ENCODE data around the gene FGD2.

DNA sequence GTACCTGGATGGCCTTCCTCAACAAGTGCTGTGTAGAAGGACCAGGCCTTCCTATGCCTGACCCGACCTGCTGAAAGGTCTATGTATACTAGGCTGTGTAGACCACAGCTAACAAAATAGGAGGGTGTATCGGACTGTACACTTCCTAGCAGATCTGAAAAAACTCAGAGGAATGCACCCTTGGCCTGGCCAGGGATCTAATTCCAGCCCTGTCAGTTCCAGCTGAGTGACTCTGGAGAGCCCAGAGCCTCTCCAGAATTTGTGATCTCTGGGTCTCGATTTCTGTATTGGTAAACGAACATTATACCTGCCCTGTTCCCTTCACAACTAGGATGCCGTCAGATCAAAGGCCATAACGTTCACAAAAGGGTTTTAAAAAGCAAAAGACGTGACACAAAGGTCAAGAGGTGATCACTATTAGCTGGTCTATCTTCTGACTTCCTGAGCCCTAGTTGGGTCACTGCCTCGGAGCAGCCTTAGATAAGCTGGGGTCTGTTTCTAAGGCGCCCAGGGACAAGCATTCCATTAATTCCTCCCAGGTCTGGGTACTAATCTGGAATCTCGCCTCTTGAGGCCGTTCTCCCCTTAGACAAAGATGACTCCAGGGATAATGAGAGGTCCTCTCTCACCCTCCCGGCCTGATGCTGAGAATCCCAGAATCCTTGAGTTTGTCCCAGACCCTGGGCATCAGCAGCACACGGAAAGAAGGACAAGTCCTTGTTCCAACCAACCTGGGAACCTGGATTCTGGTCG is 33.4 kb upstream of the FGD2 start:
- TF ChIP-seq, protein P1, sequence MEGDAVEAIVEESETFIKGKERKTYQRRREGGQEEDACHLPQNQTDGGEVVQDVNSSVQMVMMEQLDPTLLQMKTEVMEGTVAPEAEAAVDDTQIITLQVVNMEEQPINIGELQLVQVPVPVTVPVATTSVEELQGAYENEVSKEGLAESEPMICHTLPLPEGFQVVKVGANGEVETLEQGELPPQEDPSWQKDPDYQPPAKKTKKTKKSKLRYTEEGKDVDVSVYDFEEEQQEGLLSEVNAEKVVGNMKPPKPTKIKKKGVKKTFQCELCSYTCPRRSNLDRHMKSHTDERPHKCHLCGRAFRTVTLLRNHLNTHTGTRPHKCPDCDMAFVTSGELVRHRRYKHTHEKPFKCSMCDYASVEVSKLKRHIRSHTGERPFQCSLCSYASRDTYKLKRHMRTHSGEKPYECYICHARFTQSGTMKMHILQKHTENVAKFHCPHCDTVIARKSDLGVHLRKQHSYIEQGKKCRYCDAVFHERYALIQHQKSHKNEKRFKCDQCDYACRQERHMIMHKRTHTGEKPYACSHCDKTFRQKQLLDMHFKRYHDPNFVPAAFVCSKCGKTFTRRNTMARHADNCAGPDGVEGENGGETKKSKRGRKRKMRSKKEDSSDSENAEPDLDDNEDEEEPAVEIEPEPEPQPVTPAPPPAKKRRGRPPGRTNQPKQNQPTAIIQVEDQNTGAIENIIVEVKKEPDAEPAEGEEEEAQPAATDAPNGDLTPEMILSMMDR (IDR thresholded peaks at IDR 0.05 in 4 of 5, conservative IDR thresholded peaks at IDR 0.05 in 1 of 5), result no peak
- no peak for TF ChIP-seq POLR2A (IDR thresholded peaks at IDR 0.05)

Measured in gastrocnemius medialis (tissue), 4 donors.